ENCODE results near the gene NAPB.
"Not testable (repeated sequence)": the region's sequence is repeated elsewhere in the genome, so short reads cannot be mapped to it uniquely, and the experiment has no call there.

NAPB gene

GRCh38 chr20:23357767-23358562 lies 63.3 kb downstream of the NAPB start:
- Histone ChIP-seq H3K36me3 (ENCODE audit: insufficient read depth, low read length) (peaks cover 25% of the 10 kb centered on the region; the same call in 1 of the 2 replicates), H3K4me3 (peak overlapping the region; percentile 90), H3K9me3 (ENCODE audit: low read depth, low read length) (no peaks in the 10 kb centered on the region), H3K27ac (no peak overlapping the region; the same call in 1 of the 2 replicates), H3K9ac (ENCODE audit: insufficient read length) (peak overlapping the region; percentile 87)
- peak; percentile 84 for DNase-seq (ENCODE audit: low read depth, low spot score)
- TF ChIP-seq FOXP2 (optimal IDR thresholded peaks at IDR 0.05; ENCODE audit: control extremely low read depth, extremely low read length, insufficient read depth) (no peak), EZH2 (IDR thresholded peaks at IDR 0.05) (no peak), POLR2AphosphoS5 (IDR thresholded peaks at IDR 0.05; ENCODE audit: borderline replicate concordance, low read depth, low read length) (peak; percentile 78)

GRCh38 chr20:23356203-23356602 lies 65.1 kb downstream of the NAPB start:
- H3K9me3 ChIP-seq (ENCODE audit: low read depth, low read length), result no peaks in the 10 kb centered on the region
- TF ChIP-seq EZH2 (IDR thresholded peaks at IDR 0.05) (no peak), POLR2AphosphoS5 (IDR thresholded peaks at IDR 0.05; ENCODE audit: borderline replicate concordance, low read depth, low read length) (no peak; the same call in 1 of the 2 replicates), FOXP2 (optimal IDR thresholded peaks at IDR 0.05; ENCODE audit: control extremely low read depth, extremely low read length, insufficient read depth) (no peak)
- no peak overlapping the region for H3K9ac ChIP-seq (ENCODE audit: insufficient read length)
- no peak for DNase-seq (ENCODE audit: low read depth, low spot score)
- no peak overlapping the region for H3K27ac ChIP-seq
- H3K36me3 ChIP-seq (ENCODE audit: insufficient read depth, low read length), result peaks cover 30% of the 10 kb centered on the region; the same call in 1 of the 2 replicates
- no peak overlapping the region for H3K4me3 ChIP-seq

DNA sequence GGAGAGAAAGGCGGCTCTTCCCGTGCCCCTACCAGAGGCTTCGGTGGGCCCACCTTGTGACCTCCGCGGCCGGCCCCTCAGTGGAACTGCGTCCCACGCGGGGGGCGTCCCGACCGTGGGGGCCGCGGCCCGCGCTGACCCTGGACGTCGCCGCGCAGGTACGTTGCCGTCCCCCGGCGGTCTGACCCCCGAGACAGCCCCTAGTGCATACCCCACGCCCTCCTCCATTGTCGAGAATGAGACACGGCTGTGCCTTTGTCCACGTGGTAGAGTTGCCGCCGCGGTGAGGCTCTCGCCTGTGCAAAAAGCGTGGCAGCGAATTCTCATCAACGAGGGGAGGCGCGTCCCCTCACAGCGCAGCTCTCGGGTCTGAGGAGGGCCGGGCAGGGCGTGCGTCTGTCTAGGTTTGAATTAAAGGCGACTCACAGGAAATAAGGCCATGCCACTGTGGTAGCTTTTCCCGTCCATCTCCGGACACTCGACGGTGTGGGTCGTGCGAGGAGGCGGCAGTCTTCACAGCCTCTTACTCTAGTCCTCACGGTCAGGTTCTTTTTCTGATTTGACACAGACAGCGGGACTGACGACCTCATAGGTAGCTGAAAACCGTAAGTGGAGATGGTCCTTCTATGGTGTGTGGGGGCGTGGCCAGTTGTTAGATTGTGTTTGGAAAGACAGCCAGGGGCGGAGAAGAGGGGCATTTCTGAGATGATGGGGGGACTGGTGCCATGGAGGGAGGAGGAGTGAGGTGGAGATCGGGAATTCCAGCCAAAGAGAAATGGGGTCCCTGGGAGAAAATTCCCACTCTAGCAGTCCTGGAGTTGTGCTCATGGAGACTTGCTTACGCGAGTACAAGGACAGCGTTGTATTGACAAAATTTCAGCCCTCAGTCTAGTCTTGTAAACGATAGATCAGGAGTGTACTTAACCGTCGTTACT lies 70.1 kb downstream of the NAPB start:
- Histone ChIP-seq H3K27ac (peak overlapping the region; percentile 73), H3K36me3 (ENCODE audit: insufficient read depth, low read length) (peaks cover 30% of the 10 kb centered on the region; the same call in 1 of the 2 replicates), H3K4me3 (peak overlapping the region; percentile 99), H3K9ac (ENCODE audit: insufficient read length) (peak overlapping the region; percentile 98), H3K9me3 (ENCODE audit: low read depth, low read length) (no peaks in the 10 kb centered on the region)
- DNase-seq (ENCODE audit: low read depth, low spot score), result no peak
- TF ChIP-seq FOXP2 (optimal IDR thresholded peaks at IDR 0.05; ENCODE audit: control extremely low read depth, extremely low read length, insufficient read depth) (no peak), EZH2 (IDR thresholded peaks at IDR 0.05) (no peak), POLR2AphosphoS5 (IDR thresholded peaks at IDR 0.05; ENCODE audit: borderline replicate concordance, low read depth, low read length) (0 out of 2 replicates have a peak, but pooled peaks have one; percentile 3)

DNA sequence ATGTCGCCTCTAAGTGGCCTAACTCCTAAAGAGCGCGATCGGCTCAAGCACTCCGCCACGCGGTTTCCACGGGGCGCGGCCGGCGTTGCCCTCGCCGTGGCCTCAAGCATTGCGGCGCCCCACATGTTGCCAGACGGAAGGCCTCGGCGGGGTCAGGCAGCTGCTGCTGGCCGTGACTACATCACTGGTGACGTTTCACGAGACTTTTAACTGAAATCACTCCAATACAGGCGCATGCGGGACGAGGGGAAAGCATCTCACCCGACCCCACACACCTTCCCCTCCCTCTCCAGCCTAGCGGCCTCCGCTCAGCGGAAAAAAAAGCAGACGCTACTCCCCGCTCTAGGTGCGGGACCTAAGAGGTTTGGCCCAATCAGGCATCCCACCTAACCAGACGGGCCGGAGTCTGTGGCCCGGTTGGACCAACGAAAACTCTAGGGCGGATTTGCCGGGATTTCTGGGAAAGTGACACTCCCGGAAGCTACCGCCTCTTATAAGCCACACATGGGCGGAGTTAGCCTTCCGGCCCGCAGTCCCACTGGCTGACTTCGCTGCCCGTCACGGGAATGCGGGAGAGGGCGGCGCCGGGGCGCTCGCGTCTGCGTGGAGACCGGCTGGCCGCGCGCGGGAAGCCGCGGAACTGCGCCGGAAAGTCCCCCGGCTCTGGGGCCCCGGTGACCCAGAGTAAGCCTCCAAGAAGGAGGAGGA lies 70.9 kb downstream of the NAPB start, which contains the start of gene NXT1:
Gene NXT1 (plus strand): TSS at position 596 of the 708 bp plus-strand sequence. CDS start 3,251 bp downstream, outside the sequence.
- DNase-seq (ENCODE audit: low read depth, low spot score), result peak; percentile 84
- Histone ChIP-seq H3K27ac (peak within 1 kb of the TSS; percentile 96), H3K9me3 (ENCODE audit: low read depth, low read length) (no peaks in the 10 kb centered on the region)

DNA sequence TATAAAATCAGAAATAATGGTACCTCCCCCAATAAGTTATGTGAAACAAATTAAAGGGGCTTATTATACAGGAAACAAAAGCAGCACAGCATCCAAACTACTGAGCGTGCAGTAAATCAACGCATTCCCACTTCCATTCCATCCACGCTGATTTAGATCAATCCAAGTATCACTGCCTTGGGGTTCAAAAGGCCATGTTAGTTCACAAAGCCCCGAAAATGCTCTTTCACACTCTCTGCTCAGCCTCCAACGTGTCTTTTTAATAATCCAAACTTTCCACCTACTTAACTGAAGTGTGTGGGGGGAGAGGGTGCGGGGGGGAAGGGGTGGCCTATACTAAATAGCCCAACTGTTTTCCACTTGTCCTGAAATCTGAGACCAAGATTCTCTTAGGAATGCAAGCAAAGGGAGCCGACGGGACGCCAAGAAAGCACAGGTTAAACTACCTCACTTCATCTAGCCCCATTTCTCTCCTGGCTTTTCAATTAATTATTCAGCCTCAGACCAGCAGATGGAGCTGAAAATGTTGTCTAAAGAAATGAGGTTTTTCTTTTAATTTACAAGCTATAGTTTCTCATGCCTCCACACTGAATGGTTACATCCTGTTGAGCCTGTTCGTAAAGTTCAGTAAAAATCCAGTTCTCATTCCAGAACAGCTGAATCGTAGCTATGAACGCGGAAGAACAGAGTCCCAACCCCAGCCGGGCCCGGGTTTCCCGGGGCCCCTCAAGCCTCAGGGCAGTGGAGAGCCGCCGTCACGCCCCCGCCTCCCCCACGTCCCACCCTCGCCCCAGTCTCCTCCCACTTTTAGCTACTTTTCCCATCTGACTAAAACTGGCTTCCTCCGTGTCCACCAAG lies 71.7 kb downstream of the NAPB start:
- no peaks in the 10 kb centered on the region for H3K9me3 ChIP-seq (ENCODE audit: low read depth, low read length)
- peak overlapping the region; percentile 99 for H3K4me3 ChIP-seq
- H3K36me3 ChIP-seq (ENCODE audit: insufficient read depth, low read length), result peaks cover 17% of the 10 kb centered on the region; the same call in 1 of the 2 replicates
- H3K9ac ChIP-seq (ENCODE audit: insufficient read length), result peak overlapping the region; percentile 98
- DNase-seq (ENCODE audit: low read depth, low spot score), result peak; percentile 35
- H3K27ac ChIP-seq, result peak overlapping the region; percentile 96
- TF ChIP-seq EZH2 (IDR thresholded peaks at IDR 0.05) (no peak), FOXP2 (optimal IDR thresholded peaks at IDR 0.05; ENCODE audit: control extremely low read depth, extremely low read length, insufficient read depth) (no peak), POLR2AphosphoS5 (IDR thresholded peaks at IDR 0.05; ENCODE audit: borderline replicate concordance, low read depth, low read length) (no peak)

More for the DNA sequence above, 70.9 kb downstream of the NAPB start, which contains the start of gene NXT1:
- Histone ChIP-seq H3K9ac (ENCODE audit: insufficient read length) (peak within 1 kb of the TSS; percentile 98), H3K4me3 (peak within 1 kb of the TSS; percentile 99), H3K36me3 (ENCODE audit: insufficient read depth, low read length) (peaks cover 25% of the 10 kb centered on the region; the same call in 1 of the 2 replicates)
- TF ChIP-seq EZH2 (IDR thresholded peaks at IDR 0.05) (no peak), POLR2AphosphoS5 (IDR thresholded peaks at IDR 0.05; ENCODE audit: borderline replicate concordance, low read depth, low read length) (peak; percentile 86)

DNA sequence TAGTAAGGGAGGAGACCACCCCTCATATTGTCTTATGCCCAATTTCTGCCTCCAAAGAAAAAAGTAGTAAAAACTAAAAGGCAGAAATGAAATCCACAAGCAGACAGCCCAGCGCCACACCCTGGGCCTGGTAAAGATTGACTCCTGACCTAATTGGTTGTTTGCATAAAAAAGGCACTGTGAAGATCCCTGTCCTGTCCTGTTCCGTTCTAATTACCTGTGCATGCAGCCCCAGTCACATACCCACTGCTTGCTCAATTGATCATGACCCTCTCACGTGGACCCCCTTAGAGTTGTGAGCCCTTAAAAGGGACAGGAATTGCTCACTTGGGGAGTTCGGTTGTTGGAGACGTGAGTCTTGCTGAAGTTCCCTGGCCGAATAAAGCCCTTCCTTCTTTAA lies 72.8 kb downstream of the NAPB start:
- not testable (repeated sequence) for H3K9me3 ChIP-seq (ENCODE audit: low read depth, low read length); H3K27ac ChIP-seq; H3K36me3 ChIP-seq (ENCODE audit: insufficient read depth, low read length); DNase-seq (ENCODE audit: low read depth, low spot score); H3K9ac ChIP-seq (ENCODE audit: insufficient read length); H3K4me3 ChIP-seq

GRCh38 chr20:23347791-23348190 lies 73.5 kb downstream of the NAPB start:
- 0 out of 2 replicates have a peak, but pooled peaks cover 5% of the 10 kb centered on the region for H3K36me3 ChIP-seq (ENCODE audit: insufficient read depth, low read length)
- H3K9me3 ChIP-seq (ENCODE audit: low read depth, low read length), result 0 out of 2 replicates have a peak, but pooled peaks cover 2% of the 10 kb centered on the region
- no peak overlapping the region for H3K9ac ChIP-seq (ENCODE audit: insufficient read length)
- no peak overlapping the region for H3K27ac ChIP-seq
- no peak for TF ChIP-seq FOXP2 (optimal IDR thresholded peaks at IDR 0.05; ENCODE audit: control extremely low read depth, extremely low read length, insufficient read depth)
- no peak overlapping the region for H3K4me3 ChIP-seq
- no peak for DNase-seq (ENCODE audit: low read depth, low spot score)

Data from SK-N-MC (cell line).